ENCODE measurements around the gene TPD52L3. TPM values are rescaled to one million over a fixed set of nuclear protein-coding genes. Genes with fewer than 3 reads are reported as not detected.

The TPD52L3 gene
- total and polyA plus RNA-seq, 8 donors: not detected

GRCh38 chr9:6307551-6308096, 20.6 kb upstream of the TPD52L3 start:
- no peak for TF ChIP-seq CTCF (IDR thresholded peaks at IDR 0.05)
- DNase-seq: no peak
- no peak for ATAC-seq
- Histone ChIP-seq H3K4me3 (no peak overlapping the region), H3K9me3 (no peaks in the 10 kb centered on the region), H3K36me3 (no peaks in the 10 kb centered on the region), H3K27ac (no peak overlapping the region), H3K4me1 (no peaks in the 10 kb centered on the region), H3K27me3 (no peaks in the 10 kb centered on the region)
- intact Hi-C loops (cut with DNase I): loop anchor here in 1 of 2 donors (5.0 to 10.0 kb wide), 2 partner anchors 110 to 253 kb away; no protein-coding TSS in a partner anchor

- H3K27ac ChIP-seq: no peak overlapping the region
- DNase-seq: no peak
- H3K4me3 ChIP-seq: no peak overlapping the region
- H3K4me1 ChIP-seq: no peaks in the 10 kb centered on the region
- H3K36me3 ChIP-seq: no peaks in the 10 kb centered on the region
- no peak for ATAC-seq
- H3K9me3 ChIP-seq: peaks cover 0 to 22% of the 10 kb centered on the region in 2 donors
- TF ChIP-seq CTCF (IDR thresholded peaks at IDR 0.05): no peak
- H3K27me3 ChIP-seq: no peaks in the 10 kb centered on the region
- intact Hi-C loops (cut with DNase I): no loop called here
These were observed 2.9 kb downstream of the TPD52L3 start for GRCh38 chr9:6330958-6331634.

GRCh38 chr9:6334305-6334704, 6.1 kb downstream of the TPD52L3 start:
- Histone ChIP-seq H3K27me3 (no peaks in the 10 kb centered on the region), H3K27ac (no peak overlapping the region), H3K4me1 (no peaks in the 10 kb centered on the region), H3K36me3 (no peaks in the 10 kb centered on the region), H3K9me3 (peaks cover 0 to 25% of the 10 kb centered on the region in 2 donors), H3K4me3 (no peak overlapping the region)
- ATAC-seq (no peak), DNase-seq (no peak)
- intact Hi-C loops (cut with DNase I): no loop called here
- no peak for TF ChIP-seq CTCF (IDR thresholded peaks at IDR 0.05)

GRCh38 chr9:6348766-6349165, 20.6 kb downstream of the TPD52L3 start:
- no peak for TF ChIP-seq CTCF (IDR thresholded peaks at IDR 0.05)
- Histone ChIP-seq H3K4me1 (no peaks in the 10 kb centered on the region), H3K9me3 (no peaks in the 10 kb centered on the region), H3K4me3 (no peak overlapping the region), H3K27me3 (peaks cover 0 to 5% of the 10 kb centered on the region in 2 donors), H3K36me3 (no peaks in the 10 kb centered on the region), H3K27ac (no peak overlapping the region)
- intact Hi-C loops (cut with DNase I): no loop called here
- ATAC-seq (no peak), DNase-seq (no peak)

GRCh38 chr9:6351737-6352136, 23.6 kb downstream of the TPD52L3 start:
- peaks cover 0 to 5% of the 10 kb centered on the region in 2 donors for H3K27me3 ChIP-seq
- no peaks in the 10 kb centered on the region for H3K36me3 ChIP-seq
- TF ChIP-seq CTCF (IDR thresholded peaks at IDR 0.05): no peak
- no peaks in the 10 kb centered on the region for H3K9me3 ChIP-seq
- H3K27ac ChIP-seq: no peak overlapping the region
- H3K4me3 ChIP-seq: no peak overlapping the region
- ATAC-seq: no peak
- intact Hi-C loops (cut with DNase I): loop anchor here in 1 of 2 donors (5.0 kb wide), 1 partner anchor 216 kb away; no protein-coding TSS in a partner anchor
- H3K4me1 ChIP-seq: no peaks in the 10 kb centered on the region
- no peak for DNase-seq

All from left lung (tissue), 10 donors.